ENCODE data around the gene SPOCK3. TPM values are rescaled to one million over a fixed set of nuclear protein-coding genes. Genes with fewer than 3 reads are reported as not detected.

Gene SPOCK3
- not detected for total RNA-seq

DNA sequence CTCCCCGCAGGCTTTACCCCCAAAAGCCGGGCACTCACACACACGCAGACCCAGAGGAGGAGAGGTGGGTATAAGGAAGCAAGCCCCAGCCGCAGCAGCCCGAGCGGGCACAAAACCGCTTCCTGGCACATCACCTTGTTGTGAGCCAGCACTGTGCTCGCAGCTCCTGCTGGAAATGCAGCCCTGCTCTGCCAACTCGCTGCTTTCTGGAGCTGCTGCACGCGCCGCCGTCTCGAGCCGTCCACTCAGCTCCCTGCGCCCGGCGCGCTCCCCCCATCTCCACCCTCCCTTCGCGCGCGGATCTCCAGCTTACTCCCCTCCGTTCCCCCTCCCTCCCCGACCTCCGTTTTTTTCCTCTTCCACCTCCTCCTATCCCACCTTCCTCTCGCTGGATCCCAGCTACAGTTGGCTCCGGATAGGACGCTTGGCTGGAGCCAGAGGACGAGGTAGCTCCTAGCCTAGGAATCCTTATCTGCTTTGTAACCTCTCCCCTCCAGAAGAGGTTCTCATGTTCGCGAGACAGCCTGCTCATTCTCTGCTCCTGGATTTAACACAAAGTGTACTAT lies at the start of gene SPOCK3:
Gene SPOCK3, minus strand, starts transcription at position 179 of the 566 bp plus-strand sequence.
- no peak for TF ChIP-seq CTCF (IDR thresholded peaks at IDR 0.05; ENCODE audit: low read depth)

- no peak for TF ChIP-seq CTCF (IDR thresholded peaks at IDR 0.05; ENCODE audit: low read depth)
Measured at GRCh38 chr4:167282171-167282864, 48.0 kb upstream of the SPOCK3 start.

DNA sequence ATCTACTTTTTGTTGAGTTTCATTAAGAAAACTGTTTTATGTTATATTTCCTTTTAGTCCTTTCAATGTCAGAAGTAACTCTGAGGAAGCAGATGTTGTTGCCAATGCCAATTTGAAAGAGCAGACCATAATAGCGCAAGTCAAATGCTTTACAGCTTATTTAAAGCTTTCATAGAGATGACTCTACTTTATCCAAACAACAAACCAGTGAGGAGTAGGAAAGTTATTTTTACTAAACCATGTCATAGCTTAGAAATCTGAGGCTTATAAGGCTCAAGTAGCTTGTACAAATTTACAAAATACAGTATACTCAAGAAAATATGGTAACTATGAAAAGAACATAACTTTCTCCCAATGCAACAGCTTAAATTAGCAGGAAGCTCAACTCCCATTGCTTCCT lies 40.1 kb upstream of the SPOCK3 start:
- no peak for TF ChIP-seq CTCF (IDR thresholded peaks at IDR 0.05; ENCODE audit: low read depth)

DNA sequence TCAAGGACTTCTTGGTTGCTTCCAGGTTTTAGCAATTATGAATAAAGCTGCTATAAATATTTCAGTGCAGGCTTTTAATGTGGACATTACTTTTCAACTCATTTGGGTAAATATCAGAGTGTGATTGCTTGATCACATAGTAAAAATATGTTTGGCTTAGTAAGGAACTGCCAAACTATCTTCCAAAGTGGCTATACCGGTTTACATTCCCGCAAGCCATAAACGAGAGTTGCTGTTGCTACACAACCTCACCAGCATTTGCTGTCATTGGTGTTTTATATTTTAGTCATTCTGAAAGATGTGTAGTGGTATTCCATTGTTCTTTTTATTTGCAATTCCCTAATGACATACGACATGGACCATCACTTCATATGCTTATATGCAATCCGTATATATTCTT lies 30.9 kb upstream of the SPOCK3 start:
- TF ChIP-seq CTCF (IDR thresholded peaks at IDR 0.05; ENCODE audit: low read depth), result no peak

- no peak for TF ChIP-seq CTCF (IDR thresholded peaks at IDR 0.05; ENCODE audit: low read depth)
Measured at GRCh38 chr4:167248271-167248670, 14.0 kb upstream of the SPOCK3 start.

DNA sequence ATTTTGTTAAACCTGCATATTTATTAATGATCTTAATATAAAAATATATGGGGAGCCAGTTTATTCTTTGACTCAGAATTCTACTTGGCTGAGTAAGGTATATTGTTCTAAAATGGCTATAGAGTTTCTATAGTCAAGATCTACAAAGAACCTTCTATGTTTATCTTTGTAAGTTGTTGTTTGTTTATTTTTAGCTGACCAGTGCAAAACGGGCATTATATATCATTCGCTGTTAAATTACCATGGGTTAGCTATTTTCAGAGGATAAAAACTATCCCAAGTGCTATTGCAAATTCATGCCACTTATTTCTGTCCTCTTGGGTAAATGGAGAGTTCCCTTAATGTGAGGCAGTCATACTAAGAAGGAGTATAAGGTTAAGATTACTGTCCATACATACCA lies 5.3 kb upstream of the SPOCK3 start:
- no peak for TF ChIP-seq CTCF (IDR thresholded peaks at IDR 0.05; ENCODE audit: low read depth)

DNA sequence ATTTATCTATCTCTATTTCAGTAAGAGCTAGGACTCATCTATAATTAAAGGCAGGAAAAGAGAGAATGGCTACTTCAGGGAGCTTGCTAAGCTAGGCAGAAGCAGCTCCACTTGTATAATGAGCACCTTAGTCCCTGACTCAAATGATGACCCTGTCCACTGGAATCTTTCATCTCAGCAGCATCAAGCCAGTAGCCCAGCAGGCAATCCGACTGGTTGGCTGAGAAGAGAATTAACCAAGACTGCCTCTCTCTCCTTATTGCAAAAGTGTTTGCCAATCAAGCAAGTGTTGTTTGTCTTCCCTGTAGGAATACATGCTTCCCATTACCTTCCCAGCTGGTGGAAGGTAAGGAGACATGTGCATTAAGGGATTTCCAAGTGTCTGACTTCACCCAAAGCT lies 3.9 kb upstream of the SPOCK3 start:
- no peak for TF ChIP-seq CTCF (IDR thresholded peaks at IDR 0.05; ENCODE audit: low read depth)

All from subcutaneous adipose tissue (tissue), 4 donors.